ENCODE measurements around the gene IGF2R.
"Not testable (repeated sequence)": the region's sequence is repeated elsewhere in the genome, so short reads cannot be mapped to it uniquely, and the experiment has no call there.

IGF2R gene

GRCh38 chr6:160102956-160103824 is 134.3 kb downstream of the IGF2R start:
- peak in 1 of 3 experiments; percentile 41 for DNase-seq

GRCh38 chr6:160103825-160104100 is 134.9 kb downstream of the IGF2R start:
- DNase-seq = no peak

- DNase-seq = no peak
These were observed 136.1 kb downstream of the IGF2R start for GRCh38 chr6:160104821-160105517.

- no peak for DNase-seq
These were observed 137.1 kb downstream of the IGF2R start for GRCh38 chr6:160106010-160106409.

GRCh38 chr6:160106701-160107100 is 137.8 kb downstream of the IGF2R start:
- no peak for DNase-seq

GRCh38 chr6:160108077-160108476 is 139.2 kb downstream of the IGF2R start:
- no peak for DNase-seq

GRCh38 chr6:160110586-160111123 is 141.8 kb downstream of the IGF2R start:
- no peak for DNase-seq

- no peak for DNase-seq
These were observed 142.9 kb downstream of the IGF2R start for GRCh38 chr6:160111806-160112205.

GRCh38 chr6:160112628-160113299 is 143.9 kb downstream of the IGF2R start:
- no peak for DNase-seq

GRCh38 chr6:160114536-160114935 is 145.7 kb downstream of the IGF2R start:
- not testable (repeated sequence) for DNase-seq

GRCh38 chr6:160115421-160115820 is 146.5 kb downstream of the IGF2R start:
- DNase-seq = no peak

GRCh38 chr6:160116411-160116810 is 147.5 kb downstream of the IGF2R start:
- no peak for DNase-seq

- no peak for DNase-seq
These were observed 148.3 kb downstream of the IGF2R start for GRCh38 chr6:160117137-160117536.

GRCh38 chr6:160118620-160119229 is 149.8 kb downstream of the IGF2R start:
- DNase-seq = no peak

GRCh38 chr6:160120087-160120486 is 151.2 kb downstream of the IGF2R start:
- no peak for DNase-seq

GRCh38 chr6:160121558-160121957 is 152.7 kb downstream of the IGF2R start, which contains the start of gene SLC22A1:
SLC22A1 (plus strand) TSS chr6:160121815; CDS start chr6:160121936, 121 bp downstream.
- DNase-seq = no peak

GRCh38 chr6:160121981-160122380 is 153.1 kb downstream of the IGF2R start:
- DNase-seq = no peak

- no peak for DNase-seq
These were observed 153.9 kb downstream of the IGF2R start for GRCh38 chr6:160122744-160123143.

- DNase-seq = no peak
These were observed 155.1 kb downstream of the IGF2R start for GRCh38 chr6:160124007-160124406.

GRCh38 chr6:160124605-160125004 is 155.7 kb downstream of the IGF2R start:
- DNase-seq = no peak

GRCh38 chr6:160125105-160125504 is 156.2 kb downstream of the IGF2R start:
- not testable (repeated sequence) for DNase-seq

GRCh38 chr6:160127270-160128124 is 158.6 kb downstream of the IGF2R start:
- no peak for DNase-seq
